ENCODE data around the gene HDLBP.

Gene HDLBP

GRCh38 chr2:241230435-241230834 is 85.0 kb downstream of the HDLBP start:
- DNase-seq (ENCODE audit: extremely low read depth in 1 of 2, low read depth in 1 of 2), result no peak

GRCh38 chr2:241229563-241230401 is 85.7 kb downstream of the HDLBP start:
- no peak for DNase-seq (ENCODE audit: extremely low read depth in 1 of 2, low read depth in 1 of 2)

- DNase-seq (ENCODE audit: extremely low read depth in 1 of 2, low read depth in 1 of 2), result no peak
These were observed 86.5 kb downstream of the HDLBP start for GRCh38 chr2:241228860-241229516.

- no peak for DNase-seq (ENCODE audit: extremely low read depth in 1 of 2, low read depth in 1 of 2)
These were observed 87.2 kb downstream of the HDLBP start for GRCh38 chr2:241228081-241228859.

- no peak for DNase-seq (ENCODE audit: extremely low read depth in 1 of 2, low read depth in 1 of 2)
These were observed 87.9 kb downstream of the HDLBP start for GRCh38 chr2:241227594-241227993.

- no peak for DNase-seq (ENCODE audit: extremely low read depth in 1 of 2, low read depth in 1 of 2)
These were observed 88.5 kb downstream of the HDLBP start for GRCh38 chr2:241226723-241227572.

- no peak for DNase-seq (ENCODE audit: extremely low read depth in 1 of 2, low read depth in 1 of 2)
These were observed 89.5 kb downstream of the HDLBP start for GRCh38 chr2:241225983-241226382.

GRCh38 chr2:241225545-241225944 is 89.9 kb downstream of the HDLBP start:
- no peak for DNase-seq (ENCODE audit: extremely low read depth in 1 of 2, low read depth in 1 of 2)

GRCh38 chr2:241224851-241225438 is 90.5 kb downstream of the HDLBP start:
- DNase-seq (ENCODE audit: extremely low read depth in 1 of 2, low read depth in 1 of 2), result no peak

GRCh38 chr2:241224018-241224850 is 91.2 kb downstream of the HDLBP start:
- DNase-seq (ENCODE audit: extremely low read depth in 1 of 2, low read depth in 1 of 2), result no peak

- no peak for DNase-seq (ENCODE audit: extremely low read depth in 1 of 2, low read depth in 1 of 2)
These were observed 92.1 kb downstream of the HDLBP start for GRCh38 chr2:241223211-241224017.

GRCh38 chr2:241219856-241220356 is 95.6 kb downstream of the HDLBP start:
- no peak for DNase-seq (ENCODE audit: extremely low read depth in 1 of 2, low read depth in 1 of 2)

GRCh38 chr2:241219030-241219382 is 96.5 kb downstream of the HDLBP start:
- no peak for DNase-seq (ENCODE audit: extremely low read depth in 1 of 2, low read depth in 1 of 2)

GRCh38 chr2:241218131-241219029 is 97.1 kb downstream of the HDLBP start:
- no peak for DNase-seq (ENCODE audit: extremely low read depth in 1 of 2, low read depth in 1 of 2)

- no peak for DNase-seq (ENCODE audit: extremely low read depth in 1 of 2, low read depth in 1 of 2)
These were observed 98.0 kb downstream of the HDLBP start for GRCh38 chr2:241217320-241218031.

GRCh38 chr2:241216211-241216761 is 99.2 kb downstream of the HDLBP start:
- no peak for DNase-seq (ENCODE audit: extremely low read depth in 1 of 2, low read depth in 1 of 2)

All from stimulated activated CD8-positive, alpha-beta memory T cell treated with anti-CD3 and anti-CD28 coated beads, Interleukin-7, amount 100 ng/mL, for 48 hours (primary cell).